ENCODE measurements around the gene INTS1. TPM values are rescaled to one million over a fixed set of nuclear protein-coding genes. Genes with fewer than 3 reads are reported as not detected.

The INTS1 gene
- polyA plus RNA-seq, 3 donors, result 5.5 to 64.3 (median 7.3) TPM

GRCh38 chr7:1488016-1488415 lies 16.2 kb downstream of the INTS1 start:
- H3K9me3 ChIP-seq (replicated peaks in 1 of 2; ENCODE audit: control insufficient read depth in 1 of 2, insufficient read depth in 1 of 2, low read length in 2 of 2), result no peaks in the 10 kb centered on the region
- H3K79me2 ChIP-seq (ENCODE audit: insufficient read depth, low read length), result no peaks in the 10 kb centered on the region
- WGBS (ENCODE audit: insufficient coverage), result 92% methylated on average over 17 of the region's 20 CpGs
- no peak overlapping the region for H3K27ac ChIP-seq (ENCODE audit: low read depth in 1 of 2, low read length in 2 of 2)
- peaks cover 80 to 91% of the 10 kb centered on the region in 2 donors for H3K36me3 Mint-ChIP-seq
- no peaks in the 10 kb centered on the region for H3K4me1 Mint-ChIP-seq
- DNase-seq, result no peak
- no peaks in the 10 kb centered on the region for H3K4me1 ChIP-seq (ENCODE audit: control insufficient read depth in 1 of 2, insufficient read depth in 2 of 2, low read length in 2 of 2)
- peak overlapping the region in 1 of 2 donors; percentile 39 for H3K4me3 Mint-ChIP-seq
- peaks cover 84 to 97% of the 10 kb centered on the region in 2 donors for H3K36me3 ChIP-seq (replicated peaks in 1 of 2; ENCODE audit: control insufficient read depth in 1 of 2, insufficient read depth in 2 of 2, low read length in 2 of 2)
- no peak overlapping the region for H3K4me3 ChIP-seq (replicated peaks in 1 of 3; ENCODE audit: low read depth in 2 of 3, low read length in 3 of 3)
- H3K9ac ChIP-seq (ENCODE audit: insufficient read depth, low read length, poor library complexity, severe bottlenecking), result no peak overlapping the region
- intact Hi-C loops (cut with micrococcal nuclease), result no loop called here
- H3K27ac Mint-ChIP-seq, result peak overlapping the region in 1 of 7 donors; percentile 15
- no peak for TF ChIP-seq CTCF (IDR thresholded peaks at IDR 0.05)
- H3K27me3 ChIP-seq (ENCODE audit: control insufficient read depth in 2 of 2, insufficient read depth in 2 of 2, low read length in 2 of 2), result no peaks in the 10 kb centered on the region
- no peaks in the 10 kb centered on the region for H3K27me3 Mint-ChIP-seq (ENCODE audit: low read depth in 3 of 3)
- H4K20me1 ChIP-seq (ENCODE audit: insufficient read depth, low read length), result peaks cover 14% of the 10 kb centered on the region
- H3K4me2 ChIP-seq (replicated peaks; ENCODE audit: extremely low read depth, low read length, poor library complexity, severe bottlenecking), result no peak overlapping the region
- peaks cover 0 to 1% (median 0%) of the 10 kb centered on the region in 7 donors for H3K9me3 Mint-ChIP-seq
- no peak overlapping the region for H2AFZ ChIP-seq (ENCODE audit: insufficient read depth, low read depth, low read length, poor library complexity, severe bottlenecking)

- H3K36me3 ChIP-seq (replicated peaks in 1 of 2; ENCODE audit: control insufficient read depth in 1 of 2, insufficient read depth in 2 of 2, low read length in 2 of 2), result peaks cover 89 to 97% of the 10 kb centered on the region in 2 donors
- DNase-seq, result no peak
- Mint-ChIP-seq H3K4me1 (no peaks in the 10 kb centered on the region), H3K4me3 (no peak overlapping the region), H3K27ac (no peak overlapping the region), H3K27me3 (ENCODE audit: low read depth in 3 of 3) (no peaks in the 10 kb centered on the region), H3K9me3 (peaks cover 0 to 1% (median 0%) of the 10 kb centered on the region in 7 donors), H3K36me3 (peaks cover 81 to 93% of the 10 kb centered on the region in 2 donors)
- H3K9ac ChIP-seq (ENCODE audit: insufficient read depth, low read length, poor library complexity, severe bottlenecking), result no peak overlapping the region
- H2AFZ ChIP-seq (ENCODE audit: insufficient read depth, low read depth, low read length, poor library complexity, severe bottlenecking), result no peak overlapping the region
- intact Hi-C loops (cut with micrococcal nuclease), result no loop called here
- 97% methylated on average over 16 of the region's 25 CpGs for WGBS (ENCODE audit: insufficient coverage)
- no peak overlapping the region for H3K4me3 ChIP-seq (replicated peaks in 1 of 3; ENCODE audit: low read depth in 2 of 3, low read length in 3 of 3)
- TF ChIP-seq CTCF (IDR thresholded peaks at IDR 0.05), result no peak
- H3K4me2 ChIP-seq (replicated peaks; ENCODE audit: extremely low read depth, low read length, poor library complexity, severe bottlenecking), result no peak overlapping the region
- no peaks in the 10 kb centered on the region for H3K4me1 ChIP-seq (ENCODE audit: control insufficient read depth in 1 of 2, insufficient read depth in 2 of 2, low read length in 2 of 2)
- H4K20me1 ChIP-seq (ENCODE audit: insufficient read depth, low read length), result peaks cover 14% of the 10 kb centered on the region
- no peak overlapping the region for H3K27ac ChIP-seq (ENCODE audit: low read depth in 1 of 2, low read length in 2 of 2)
- H3K79me2 ChIP-seq (ENCODE audit: insufficient read depth, low read length), result no peaks in the 10 kb centered on the region
- H3K9me3 ChIP-seq (replicated peaks in 1 of 2; ENCODE audit: control insufficient read depth in 1 of 2, insufficient read depth in 1 of 2, low read length in 2 of 2), result no peaks in the 10 kb centered on the region
- H3K27me3 ChIP-seq (ENCODE audit: control insufficient read depth in 2 of 2, insufficient read depth in 2 of 2, low read length in 2 of 2), result no peaks in the 10 kb centered on the region
Measured at GRCh38 chr7:1487466-1487865, 16.7 kb downstream of the INTS1 start.
